ENCODE measurements around the gene DMBT1.
A peak's percentile ranks its signal among the peaks of the same experiment; 100 is the strongest.

DMBT1 gene

GRCh38 chr10:122560279-122560804, at the start of gene DMBT1:
TSS of gene DMBT1 (plus strand) at chr10:122560754. CDS start at chr10:122560771, 17 bp downstream.
- FAIRE-seq (no peak), DNase-seq (ENCODE audit: low spot score) (peak; percentile 33)

DNA sequence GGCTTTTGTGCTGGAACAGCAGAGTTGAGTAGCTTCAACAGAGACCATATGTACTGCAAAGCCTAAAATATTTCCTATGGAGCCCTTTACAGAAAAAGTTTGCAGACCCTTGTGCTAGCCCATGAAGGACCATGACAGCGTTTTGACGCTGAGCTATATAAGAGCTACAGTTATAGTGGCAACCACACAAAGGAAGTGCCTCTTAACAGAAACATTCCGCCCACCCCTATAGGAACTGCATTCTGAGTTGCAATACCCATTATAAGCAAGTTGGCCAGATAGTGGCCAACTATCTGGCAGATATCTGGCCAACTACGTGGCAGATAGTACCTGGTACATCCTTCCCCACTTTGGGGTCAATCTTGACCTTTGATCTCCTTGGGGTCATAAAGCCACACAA, 47.5 kb upstream of the DMBT1 start:
- DNase-seq (ENCODE audit: low spot score): no peak
- FAIRE-seq: no peak

- no peak for FAIRE-seq
Observed at GRCh38 chr10:122514045-122514840, 46.3 kb upstream of the DMBT1 start.

GRCh38 chr10:122515022-122515424, 45.5 kb upstream of the DMBT1 start:
- DNase-seq (ENCODE audit: low spot score) (no peak), FAIRE-seq (no peak)

More at GRCh38 chr10:122514045-122514840, 46.3 kb upstream of the DMBT1 start:
- no peak for DNase-seq (ENCODE audit: low spot score)

DNA sequence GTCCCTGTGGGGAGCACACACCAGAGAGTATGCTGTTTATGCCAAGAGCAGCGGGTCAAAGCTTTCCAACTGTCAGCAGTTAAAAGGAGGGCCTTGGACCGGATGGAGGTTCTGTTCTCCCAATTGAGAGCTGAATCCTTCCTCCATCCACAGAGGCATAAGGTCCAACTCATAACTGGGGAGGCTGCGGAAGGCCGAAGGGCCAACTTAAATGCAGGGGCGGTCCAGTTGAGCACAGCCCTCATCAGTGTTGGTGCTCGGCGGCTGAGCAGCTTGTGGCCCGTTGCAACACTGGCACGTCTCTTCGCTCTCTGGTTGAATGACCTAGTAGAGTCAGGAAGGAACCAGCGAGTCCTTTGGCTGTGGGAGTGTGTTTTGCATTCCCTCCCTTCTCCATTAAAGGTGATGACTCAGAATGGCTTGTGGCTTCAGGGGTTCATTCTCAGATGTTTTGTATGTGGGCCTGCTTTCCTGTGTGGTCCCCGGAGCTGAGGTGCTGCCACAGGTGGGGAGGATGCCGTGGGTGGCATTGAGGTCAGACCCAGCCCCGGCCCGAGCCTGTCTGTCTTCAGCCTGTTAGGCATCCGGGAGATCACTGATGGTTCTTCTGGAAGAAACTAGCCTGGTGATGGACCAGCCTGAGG, 44.8 kb upstream of the DMBT1 start:
- peak; percentile 71 for DNase-seq (ENCODE audit: low spot score)
- peak; percentile 20 for FAIRE-seq

DNA sequence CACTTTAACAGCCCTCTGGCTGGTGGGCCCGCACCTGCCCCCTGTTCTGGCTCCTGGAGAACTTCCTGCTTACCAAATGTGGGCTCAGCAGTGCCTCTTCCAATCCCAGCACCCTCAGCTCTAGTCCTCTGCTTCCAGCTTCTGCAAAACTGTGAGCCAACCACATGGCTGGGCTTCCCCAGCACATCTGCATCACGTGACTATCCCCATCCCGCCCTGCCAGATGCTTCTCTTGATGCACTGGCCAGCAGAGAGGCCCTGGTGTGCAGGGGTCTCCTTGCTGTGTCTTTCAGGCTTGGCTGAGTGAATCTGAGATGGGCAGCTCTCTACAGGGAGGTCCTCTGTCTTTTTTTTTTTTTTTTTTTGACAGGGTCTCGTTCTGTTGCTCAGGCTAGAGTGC, 43.8 kb upstream of the DMBT1 start:
- DNase-seq (ENCODE audit: low spot score) (no peak), FAIRE-seq (no peak)

DNA sequence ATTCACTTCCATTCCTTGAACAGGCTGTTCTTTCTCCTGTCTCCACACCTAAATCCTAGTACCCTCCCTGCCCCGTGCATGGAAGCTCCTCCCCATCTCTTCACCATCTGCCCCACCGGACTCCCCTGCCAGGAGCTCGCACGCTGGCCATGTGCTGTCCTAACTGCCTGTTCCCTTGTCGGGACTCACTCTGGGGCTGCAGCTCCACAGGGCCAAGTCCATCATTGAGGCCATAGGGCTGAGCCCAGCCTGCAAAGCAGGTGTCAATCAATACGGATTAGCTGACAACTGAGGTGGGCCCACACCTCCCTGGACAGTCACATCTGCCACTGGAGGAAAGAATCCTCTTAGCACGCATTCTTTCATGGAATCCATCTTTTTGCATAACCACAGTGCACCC, 41.4 kb upstream of the DMBT1 start:
- DNase-seq (ENCODE audit: low spot score) (no peak), FAIRE-seq (no peak)

DNA sequence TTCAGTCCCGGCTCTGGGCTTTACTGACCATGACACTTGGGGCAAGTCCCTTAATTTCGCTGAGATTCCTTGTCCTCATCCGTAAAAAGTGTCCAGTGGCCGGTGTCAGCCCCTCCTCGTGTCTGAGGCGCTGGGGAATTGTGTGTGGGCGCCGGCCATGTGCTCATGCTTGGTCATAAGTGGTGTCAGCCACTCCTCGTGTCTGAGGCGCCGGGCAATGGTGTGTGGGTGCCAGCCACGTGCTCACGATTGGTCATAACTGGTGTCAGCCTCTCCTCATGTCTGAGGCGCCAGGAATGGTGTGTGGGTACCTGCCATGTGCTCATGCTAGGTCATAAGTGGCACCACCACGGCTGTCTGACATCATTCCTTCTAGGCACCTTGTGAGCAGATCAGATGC, 40.7 kb upstream of the DMBT1 start:
- FAIRE-seq: no peak

DNA sequence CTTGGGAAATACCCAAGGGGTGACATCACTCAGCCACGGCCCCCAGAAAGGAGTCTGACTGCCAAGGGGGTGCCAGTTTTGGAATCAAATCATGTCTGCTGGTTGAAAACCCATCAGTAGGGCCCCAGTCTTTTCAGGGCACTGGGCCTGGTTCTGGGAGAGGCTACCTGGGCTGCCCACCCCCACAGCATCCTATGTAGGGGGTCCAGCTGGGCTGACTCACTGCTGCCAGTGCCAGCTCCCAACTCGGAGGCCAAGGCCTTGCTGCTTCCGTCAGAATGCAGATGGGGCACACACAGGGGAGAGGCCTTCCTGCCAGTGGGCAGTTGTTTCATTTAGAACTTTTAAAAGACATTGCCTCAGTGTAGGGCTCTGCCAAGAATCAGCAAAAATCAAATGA, 39.5 kb upstream of the DMBT1 start:
- DNase-seq (ENCODE audit: low spot score) (peak; percentile 27), FAIRE-seq (no peak)

More for the DNA sequence above, 40.7 kb upstream of the DMBT1 start:
- DNase-seq (ENCODE audit: low spot score): no peak

DNA sequence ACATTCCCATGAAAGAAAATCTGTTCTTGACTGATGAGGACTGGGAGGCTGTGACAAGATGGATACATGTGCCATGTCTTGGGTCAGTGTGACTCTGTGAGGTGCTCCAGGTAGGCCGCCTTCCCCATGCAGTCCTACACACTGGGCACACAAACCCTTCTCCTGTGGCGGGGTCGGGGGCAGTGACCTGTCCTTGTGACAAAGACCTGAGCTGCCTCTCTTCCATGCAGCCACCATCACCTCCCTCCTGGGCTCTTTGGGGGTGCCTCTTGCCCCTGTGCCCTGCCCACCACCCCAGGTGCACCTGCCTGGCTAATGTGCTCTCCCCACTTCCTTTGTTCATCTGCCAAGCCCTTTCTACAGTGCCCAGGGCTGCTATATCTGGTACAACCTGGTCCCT, 35.7 kb upstream of the DMBT1 start:
- no peak for FAIRE-seq

DNA sequence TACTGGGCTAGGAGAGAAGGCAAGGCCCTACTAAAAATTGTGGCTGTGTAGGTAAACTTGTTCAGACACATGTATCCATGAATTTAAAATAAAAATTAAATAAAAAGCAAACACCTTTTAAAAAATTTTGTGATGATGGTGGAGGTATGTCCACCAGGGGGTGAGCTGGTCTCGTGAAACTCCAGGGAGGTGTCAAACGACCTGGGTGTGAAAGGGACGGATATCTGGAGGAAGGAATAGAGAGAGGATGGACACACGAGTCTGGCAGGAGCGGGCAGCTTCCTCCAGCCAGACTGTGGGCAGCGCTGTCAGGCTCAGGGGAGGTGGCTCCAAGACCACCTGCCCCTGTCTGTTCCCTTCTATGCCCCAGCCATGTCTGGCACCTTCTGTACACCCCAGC, 34.8 kb upstream of the DMBT1 start:
- FAIRE-seq (no peak), DNase-seq (ENCODE audit: low spot score) (no peak)

More for the DNA sequence above, 35.7 kb upstream of the DMBT1 start:
- DNase-seq (ENCODE audit: low spot score): no peak

DNA sequence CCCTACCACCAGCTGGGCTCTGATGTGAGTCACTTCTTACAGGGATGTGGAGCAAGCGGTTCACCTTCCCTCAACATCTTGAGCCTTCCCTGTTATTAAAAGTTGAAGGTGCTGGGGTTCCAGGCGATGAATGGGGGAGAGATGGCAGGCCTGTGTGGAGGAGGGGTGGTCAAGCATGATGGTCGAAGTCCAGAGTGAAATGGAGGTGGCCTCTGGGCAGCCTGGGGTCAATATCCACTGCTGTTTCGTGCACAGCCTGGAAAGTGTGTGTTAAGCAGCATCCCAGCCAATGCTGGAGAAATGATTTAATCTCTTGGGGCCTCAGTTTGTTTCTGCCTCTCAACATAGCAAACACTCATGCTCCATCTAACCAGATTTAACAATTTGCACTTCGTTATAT, 33.7 kb upstream of the DMBT1 start:
- FAIRE-seq (no peak), DNase-seq (ENCODE audit: low spot score) (no peak)

DNA sequence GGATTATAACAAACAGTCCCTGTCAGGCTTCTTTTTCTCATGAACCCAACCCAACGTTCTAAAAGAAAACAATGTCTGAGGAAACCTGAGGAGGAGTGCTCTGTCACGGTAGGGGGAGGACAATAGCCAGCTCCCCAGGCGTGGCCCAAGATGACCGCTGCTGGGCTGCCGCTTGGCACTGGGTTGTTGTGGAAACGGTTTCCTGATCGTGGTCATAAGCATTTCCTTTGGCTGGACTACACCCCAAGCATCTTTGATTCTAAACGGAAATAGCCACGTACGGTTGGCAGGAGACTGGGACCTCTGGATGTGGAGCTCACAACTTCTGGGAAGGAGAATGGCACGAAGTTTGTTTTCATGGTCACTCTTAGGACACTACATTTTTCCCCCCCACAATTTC, 30.4 kb upstream of the DMBT1 start:
- DNase-seq (ENCODE audit: low spot score) (no peak), FAIRE-seq (no peak)

GRCh38 chr10:122531261-122531660, 29.3 kb upstream of the DMBT1 start:
- no peak for FAIRE-seq
- no peak for DNase-seq (ENCODE audit: low spot score)

DNA sequence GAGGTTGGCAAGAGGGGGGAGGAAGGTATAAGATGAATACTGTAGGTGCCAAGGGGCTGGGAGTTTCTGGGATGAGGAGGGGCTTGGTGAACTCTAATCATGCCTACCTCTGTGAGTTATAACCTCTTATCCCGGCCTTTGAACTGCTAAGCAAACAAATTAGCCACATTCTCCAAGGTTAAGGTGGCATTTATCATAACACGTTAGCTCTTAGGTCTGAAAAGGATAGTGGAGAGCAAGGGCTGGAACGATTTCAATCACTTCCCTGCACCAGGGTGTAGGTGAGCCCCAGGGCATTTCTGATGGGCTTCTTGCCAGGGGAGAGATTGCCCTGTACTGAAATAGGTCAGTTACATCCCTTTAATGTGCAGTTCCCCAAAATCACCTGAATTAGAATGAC, 28.6 kb upstream of the DMBT1 start:
- no peak for DNase-seq (ENCODE audit: low spot score)
- no peak for FAIRE-seq

DNA sequence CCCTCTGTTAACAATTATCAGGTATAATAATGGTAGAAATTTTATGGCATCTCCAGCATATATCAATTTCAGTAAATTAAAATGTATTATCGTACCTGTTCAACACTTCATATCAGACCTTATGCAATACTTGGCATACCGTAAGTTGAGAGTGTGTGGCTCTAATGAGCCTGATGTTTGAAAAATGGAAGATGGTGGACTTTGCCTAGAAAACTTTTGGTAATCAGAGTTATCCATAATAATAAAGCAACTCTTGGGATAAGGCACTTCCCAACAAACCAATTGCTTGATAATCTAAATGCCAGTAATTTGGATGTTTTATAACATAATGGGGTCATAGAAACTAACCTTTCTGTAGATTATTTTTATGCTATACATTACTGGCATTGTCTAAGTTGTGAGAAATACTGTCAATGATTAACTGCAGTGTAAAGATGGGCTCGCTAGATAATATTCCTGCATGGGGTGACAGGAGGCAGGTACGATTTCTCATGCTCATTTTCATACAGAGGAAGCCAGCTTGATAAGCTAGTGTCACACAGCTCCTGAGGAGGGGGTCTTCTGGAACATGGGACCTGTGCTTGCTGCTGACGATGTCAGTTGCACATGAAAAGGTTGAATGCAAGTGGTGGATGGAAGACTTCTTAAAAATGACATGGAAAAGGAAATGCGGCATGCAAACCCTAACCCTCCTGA, 27.8 kb upstream of the DMBT1 start:
- no peak for FAIRE-seq
- no peak for DNase-seq (ENCODE audit: low spot score)

DNA sequence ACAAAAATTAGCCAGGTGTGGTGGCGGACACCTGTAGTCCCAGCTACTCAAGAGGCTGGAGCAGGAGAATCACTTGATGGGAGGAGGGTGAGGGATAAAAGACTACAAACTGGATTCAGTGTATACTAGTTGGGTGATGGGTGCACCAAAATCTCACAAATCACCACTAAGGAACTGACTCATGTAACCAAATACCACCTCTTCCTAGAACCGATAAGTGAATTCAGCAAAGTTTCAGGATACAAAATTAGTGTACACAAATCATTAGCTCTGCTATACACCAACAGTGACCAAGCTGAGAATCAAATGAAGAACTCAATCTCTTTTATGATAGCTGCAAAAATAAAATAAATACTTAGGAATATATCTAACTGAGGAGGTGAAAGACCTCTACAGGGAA, 23.0 kb upstream of the DMBT1 start:
- DNase-seq (ENCODE audit: low spot score) (no peak), FAIRE-seq (no peak)

DNA sequence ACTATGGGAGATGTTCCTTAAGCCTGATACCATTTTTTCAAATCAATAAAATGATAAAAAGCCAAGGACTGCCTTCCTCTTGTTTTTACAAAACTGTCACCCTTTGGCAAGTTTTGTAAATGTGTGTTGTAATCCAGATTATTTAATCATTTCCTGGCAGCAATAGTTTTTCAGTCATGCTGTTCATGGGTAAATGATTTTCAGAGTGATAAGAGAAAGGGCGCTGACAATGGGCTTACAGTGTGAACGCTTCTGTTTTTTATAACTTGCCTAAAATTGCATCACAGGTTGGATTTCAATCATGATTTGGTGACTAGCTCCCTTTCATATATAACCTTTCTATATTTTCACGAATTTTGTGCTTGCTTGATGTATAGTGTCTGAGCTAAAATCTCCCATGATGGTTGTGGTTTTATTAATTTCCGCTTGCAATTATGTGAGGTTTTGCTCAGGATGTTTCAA, 19.0 kb upstream of the DMBT1 start:
- DNase-seq (ENCODE audit: low spot score) (no peak), FAIRE-seq (no peak)

DNA sequence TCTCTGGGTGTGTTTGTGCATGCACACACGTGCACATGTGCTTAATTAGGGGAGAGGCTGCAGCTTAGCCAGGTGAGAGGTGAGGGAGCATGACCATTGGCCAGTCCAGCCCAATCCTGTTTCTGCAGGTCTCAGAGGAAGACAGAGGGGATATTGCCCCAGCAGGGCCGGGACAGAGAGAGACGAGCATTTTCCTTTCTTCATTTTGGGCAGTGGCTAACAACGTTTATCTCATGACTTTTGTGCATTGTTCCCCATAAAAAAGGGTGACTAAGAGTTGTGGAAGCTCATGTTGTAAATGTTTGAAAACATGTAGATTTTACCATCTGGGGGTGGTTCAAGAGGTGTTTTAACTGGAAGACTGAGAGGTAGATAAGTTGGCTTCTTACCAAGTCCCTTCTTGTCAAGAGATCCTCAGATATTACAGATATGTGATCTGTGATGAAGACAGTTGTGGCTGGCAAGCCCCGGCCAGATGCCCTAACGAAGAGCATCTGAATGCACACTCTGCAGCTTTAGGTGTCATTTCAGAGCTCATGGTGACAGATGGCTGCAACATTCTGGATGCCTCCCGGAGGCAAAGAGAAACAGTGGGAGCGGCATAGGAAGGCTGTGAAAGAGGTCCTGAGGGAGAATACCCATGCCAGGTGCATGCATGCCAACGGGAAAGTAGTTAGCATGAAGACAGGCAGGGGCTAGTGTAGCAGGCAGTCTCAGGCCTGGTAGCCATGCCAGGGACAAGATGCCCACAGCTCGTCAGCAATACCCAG, 16.7 kb upstream of the DMBT1 start:
- peak; percentile 19 for DNase-seq (ENCODE audit: low spot score)
- peak; percentile 27 for FAIRE-seq

- DNase-seq (ENCODE audit: low spot score): no peak
- FAIRE-seq: no peak
Observed at GRCh38 chr10:122544493-122544892, 16.1 kb upstream of the DMBT1 start.

DNA sequence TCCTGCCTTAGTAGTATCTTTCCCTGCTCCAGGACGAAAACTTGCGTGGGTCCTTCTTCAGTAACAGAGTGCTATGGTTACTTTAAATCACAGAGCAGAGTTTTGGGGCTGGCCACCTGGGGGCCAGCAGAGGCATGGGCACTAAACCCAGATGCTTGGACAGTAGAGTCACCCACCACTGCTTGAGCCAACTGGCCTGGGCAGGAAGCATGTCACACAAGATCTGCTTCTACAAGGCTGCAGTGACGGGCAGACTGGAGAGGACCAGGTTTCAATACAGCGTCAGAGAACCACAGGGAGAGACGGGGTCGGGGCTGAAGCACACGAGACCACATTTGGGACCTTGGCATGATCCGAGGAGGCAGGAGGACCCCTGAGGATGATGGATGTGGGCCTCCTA, 14.3 kb upstream of the DMBT1 start:
- FAIRE-seq (no peak), DNase-seq (ENCODE audit: low spot score) (no peak)
